Progenitor cell of endocrine pancreas (in vitro differentiated cells): ENCODE results near the gene MUC21. TPM values are rescaled to one million over a fixed set of nuclear protein-coding genes. Genes with fewer than 3 reads are reported as not detected.
"Not testable (repeated sequence)": the region's sequence is repeated elsewhere in the genome, so short reads cannot be mapped to it uniquely, and the experiment has no call there.

Experiments
- DNase-seq: peaks from one replicate; pipeline ENCODE4 v3.0.0; 2021; ENCODE audit warnings: low spot score; ENCODE audit not compliant: unreplicated experiment
- H3K27ac Mint-ChIP-seq: 2 replicates; pipeline ENCODE4 v1.8.0; 2021; ENCODE audit warnings: mild to moderate bottlenecking, moderate library complexity, mixed read lengths
- H3K27me3 Mint-ChIP-seq: 2 replicates; pipeline ENCODE4 v1.8.0; 2021; ENCODE audit warnings: mixed read lengths
- H3K36me3 Mint-ChIP-seq: 2 replicates; pipeline ENCODE4 v1.8.0; 2022; ENCODE audit warnings: mixed read lengths; ENCODE audit not compliant: insufficient read depth
- H3K4me1 Mint-ChIP-seq: 2 replicates; pipeline ENCODE4 v1.8.0; 2021; ENCODE audit warnings: low read depth, mixed read lengths
- H3K4me3 Mint-ChIP-seq: 2 replicates; pipeline ENCODE4 v1.8.0; 2021; ENCODE audit warnings: low read depth, mild to moderate bottlenecking, moderate library complexity, mixed read lengths
- H3K9me3 Mint-ChIP-seq: 2 replicates; pipeline ENCODE4 v1.8.0; 2021; ENCODE audit warnings: low read depth, mixed read lengths
- CTCF ChIP-seq: fragments of 200-600 bp; sonication (generic); IDR thresholded peaks from one replicate; pipeline ENCODE4 v1.5.0; 2021; ENCODE audit warnings: antibody characterized with exemption, mild to moderate bottlenecking; ENCODE audit not compliant: unreplicated experiment
- total RNA-seq: library from RNA; stranded (reverse); gene quantifications from 2 replicates; pipeline ENCODE4 v1.2.1, GENCODE V29; 2021

The MUC21 gene
- total RNA-seq, 1 donor from 2014 or later = not detected

GRCh38 chr6:30990422-30991086, 7.0 kb downstream of the MUC21 start:
- DNase-seq = no peak
- H3K27ac Mint-ChIP-seq = no peak overlapping the region

GRCh38 chr6:30991891-30992290, 8.4 kb downstream of the MUC21 start:
- Mint-ChIP-seq H3K27me3 (peaks cover 3% of the 10 kb centered on the region), H3K4me1 (peaks cover 5% of the 10 kb centered on the region)

More at GRCh38 chr6:30990422-30991086, 7.0 kb downstream of the MUC21 start:
- Mint-ChIP-seq H3K9me3 (peaks cover 5% of the 10 kb centered on the region), H3K36me3 (peaks cover 2% of the 10 kb centered on the region), H3K4me1 (peaks cover 1% of the 10 kb centered on the region), H3K27me3 (peaks cover 3% of the 10 kb centered on the region), H3K4me3 (no peak overlapping the region)
- no peak for TF ChIP-seq CTCF

GRCh38 chr6:30997301-30997700, 13.8 kb downstream of the MUC21 start:
- Mint-ChIP-seq H3K4me1 (peaks cover 5% of the 10 kb centered on the region), H3K27ac (no peak overlapping the region), H3K4me3 (no peak overlapping the region), H3K36me3 (peaks cover 3% of the 10 kb centered on the region), H3K27me3 (no peaks in the 10 kb centered on the region), H3K9me3 (peaks cover 5% of the 10 kb centered on the region)
- no peak for DNase-seq
- no peak for TF ChIP-seq CTCF

More at GRCh38 chr6:30991891-30992290, 8.4 kb downstream of the MUC21 start:
- Mint-ChIP-seq H3K36me3 (peaks cover 2% of the 10 kb centered on the region), H3K27ac (no peak overlapping the region), H3K4me3 (no peak overlapping the region), H3K9me3 (peaks cover 5% of the 10 kb centered on the region)
- no peak for DNase-seq
- TF ChIP-seq CTCF = no peak

GRCh38 chr6:30998785-30999184, 15.3 kb downstream of the MUC21 start:
- Mint-ChIP-seq H3K27ac (no peak overlapping the region), H3K36me3 (peaks cover 3% of the 10 kb centered on the region), H3K27me3 (no peaks in the 10 kb centered on the region), H3K4me1 (peaks cover 5% of the 10 kb centered on the region), H3K9me3 (peaks cover 5% of the 10 kb centered on the region), H3K4me3 (no peak overlapping the region)
- no peak for DNase-seq
- TF ChIP-seq CTCF = no peak

GRCh38 chr6:31000067-31000860, 16.7 kb downstream of the MUC21 start:
- not testable (repeated sequence) for H3K9me3 Mint-ChIP-seq, H3K27ac Mint-ChIP-seq, H3K27me3 Mint-ChIP-seq, H3K4me3 Mint-ChIP-seq, H3K4me1 Mint-ChIP-seq, H3K36me3 Mint-ChIP-seq, DNase-seq
